ENCODE results near the gene CEACAM16.

DNA sequence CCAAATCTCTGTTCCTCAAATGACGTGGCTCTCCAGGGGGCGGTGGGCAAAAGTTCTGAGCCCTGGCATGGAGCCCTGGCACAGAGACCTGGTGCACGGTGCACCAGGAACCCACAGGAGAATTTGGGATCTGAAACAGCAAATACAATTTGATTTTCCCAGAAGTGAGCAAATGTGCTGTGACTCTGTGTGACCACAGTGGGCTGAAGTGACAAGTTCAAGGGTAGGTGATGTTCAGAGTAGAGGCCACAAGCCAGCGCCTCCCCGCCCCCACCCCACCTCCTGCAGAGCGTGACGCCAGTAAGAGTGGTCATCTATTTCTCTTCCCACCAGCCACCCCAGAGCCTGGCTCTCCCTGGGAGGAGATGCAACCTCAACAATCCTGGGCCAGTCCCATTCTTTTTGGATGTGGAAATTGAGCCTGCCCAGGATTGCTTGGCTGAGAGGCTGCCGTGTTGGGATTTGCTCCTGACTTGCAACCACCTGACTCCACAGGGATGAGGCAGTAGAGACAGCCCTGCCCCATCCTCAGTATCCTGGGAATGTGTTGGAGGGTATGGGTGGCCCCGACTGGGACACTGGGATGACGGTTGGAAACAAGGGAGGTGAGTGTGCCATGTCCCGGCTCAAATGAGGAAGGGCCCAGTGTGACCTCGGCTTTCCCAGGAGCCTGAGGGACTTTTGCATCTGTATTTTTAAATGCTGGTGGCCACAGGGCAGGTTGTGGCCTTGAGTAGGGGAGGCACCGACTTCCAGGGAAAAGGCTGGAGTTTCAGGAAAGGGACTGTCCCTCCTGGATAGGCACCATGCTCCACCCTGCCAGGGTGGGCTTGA is 38.5 kb downstream of the CEACAM16 start:
- no peak for TF ChIP-seq ZNF384 (IDR thresholded peaks at IDR 0.05)
- TF ChIP-seq SUZ12 (IDR thresholded peaks at IDR 0.05): no peak
- no peak for TF ChIP-seq FOXM1 (IDR thresholded peaks at IDR 0.05; ENCODE audit: borderline replicate concordance)
- TF ChIP-seq FOXA1 (IDR thresholded peaks at IDR 0.05): no peak
- TF ChIP-seq TARDBP (IDR thresholded peaks at IDR 0.05): no peak
- no peak for TF ChIP-seq PKNOX1 (IDR thresholded peaks at IDR 0.05)

Measured in HEK293T (cell line).